Body of pancreas (tissue), 4 donors: Measurements from ENCODE around the gene SPHK2.

Experiments
- CTCF ChIP-seq, 7 experiments: fragments of 450-650 bp in 4 of 7; fragments of 200-600 bp in 3 of 7; sonication (generic) in 3 of 7; IDR thresholded peaks; one replicate each; pipeline ENCODE4 v1.5.1; 2016 to 2019; ENCODE audit warnings: antibody characterized with exemption in 7 of 7
- POLR2A ChIP-seq, 3 donors: fragments of 450-650 bp; IDR thresholded peaks; one replicate each; pipeline ENCODE4 v1.6.1; 2016; ENCODE audit warnings: antibody characterized with exemption in 3 of 3, mild to moderate bottlenecking in 2 of 3

GRCh38 chr19:48670699-48671445, 51.6 kb downstream of the SPHK2 start:
- TF ChIP-seq CTCF (IDR thresholded peaks at IDR 0.05) = no peak
- TF ChIP-seq POLR2A (IDR thresholded peaks at IDR 0.05) = no peak
